SIG-M5 treated with dmso at 0.1 percent for 504 hours (cell line): ENCODE results near the gene DAPK1.
"Not testable (repeated sequence)": the region's sequence is repeated elsewhere in the genome, so short reads cannot be mapped to it uniquely, and the experiment has no call there.

Source experiments
- DNase-seq: peaks from one replicate; lab custom pipeline; 2025; ENCODE audit not compliant: unreplicated experiment; lab: John Stamatoyannopoulos, UW

DAPK1 gene

DNA sequence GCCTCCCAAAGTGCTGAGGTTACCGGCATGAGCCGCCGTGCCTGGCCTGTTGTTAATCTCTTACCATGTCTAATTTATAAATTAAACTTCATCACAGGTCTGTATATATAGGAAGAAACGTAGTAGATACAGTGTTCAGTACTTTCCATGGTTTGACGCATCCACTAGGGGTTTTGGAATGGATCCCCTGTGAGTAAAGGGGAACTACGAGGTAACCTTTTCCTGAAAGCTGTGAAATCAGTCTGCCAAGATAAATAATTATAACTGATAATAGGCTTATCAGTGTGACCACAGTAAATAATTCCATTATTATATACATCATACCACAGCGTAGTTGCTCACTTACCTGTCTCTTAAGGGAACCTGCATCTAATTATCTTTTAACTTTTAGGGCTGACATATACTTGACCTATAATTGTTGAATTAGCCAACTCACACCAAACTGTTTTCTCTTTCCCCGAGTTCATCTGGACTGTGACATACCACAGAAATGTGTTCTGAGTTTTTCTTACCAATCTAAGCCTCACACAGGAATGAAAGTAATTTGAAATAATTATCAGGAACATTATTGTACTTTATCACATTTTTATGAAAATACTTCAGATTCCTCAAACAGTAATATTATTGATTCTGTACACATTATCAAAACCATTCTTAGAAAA, 42.9 kb downstream of the DAPK1 start:
- DNase-seq: no peak

- no peak for DNase-seq
Measured at GRCh38 chr9:87541663-87542062, 44.0 kb downstream of the DAPK1 start.

GRCh38 chr9:87542141-87542540, 44.5 kb downstream of the DAPK1 start:
- no peak for DNase-seq

GRCh38 chr9:87543251-87543650, 45.6 kb downstream of the DAPK1 start:
- DNase-seq: no peak

DNA sequence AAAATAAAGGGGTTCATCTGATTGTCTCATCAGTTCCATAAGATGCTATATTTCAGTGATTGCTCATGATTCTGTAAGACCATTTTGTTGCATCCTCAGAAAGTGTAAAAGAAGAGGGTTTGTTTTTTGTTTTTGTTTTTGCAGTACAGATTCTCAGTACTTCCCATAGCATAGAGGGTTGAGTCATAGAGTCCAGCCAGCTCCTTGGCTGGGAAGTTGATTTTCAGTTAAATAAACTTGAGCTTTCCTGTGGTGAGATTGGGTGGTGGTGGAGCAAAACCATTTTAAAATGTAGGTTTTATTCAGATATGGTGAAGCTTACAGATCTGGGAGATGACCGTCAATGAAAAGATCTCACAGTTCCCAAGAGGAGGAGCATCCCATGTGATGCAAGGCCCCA, 48.2 kb downstream of the DAPK1 start:
- no peak for DNase-seq

DNA sequence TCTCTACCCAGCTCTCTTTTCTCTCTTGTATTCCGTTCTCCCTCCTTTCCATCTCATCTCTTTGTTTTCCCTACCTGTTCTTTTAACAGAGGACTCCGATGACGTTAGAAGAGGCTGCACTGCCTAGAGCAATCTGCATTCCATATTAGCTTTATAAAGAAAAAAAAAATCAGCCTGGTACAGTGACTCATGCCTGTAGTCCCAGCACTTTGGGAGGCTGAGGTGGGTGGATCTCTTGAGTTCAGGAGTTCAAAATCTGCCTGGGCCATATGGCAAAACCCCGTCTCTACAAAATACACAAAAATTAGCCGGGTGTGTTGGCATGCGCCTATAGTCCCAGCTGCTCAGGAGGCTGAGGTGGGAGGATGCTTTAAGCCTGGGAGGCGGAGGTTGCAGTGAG, 49.0 kb downstream of the DAPK1 start:
- DNase-seq: no peak

- peak; percentile 5 for DNase-seq
Measured at GRCh38 chr9:87547671-87548081, 50.0 kb downstream of the DAPK1 start.

GRCh38 chr9:87548159-87548558, 50.5 kb downstream of the DAPK1 start:
- no peak for DNase-seq

DNA sequence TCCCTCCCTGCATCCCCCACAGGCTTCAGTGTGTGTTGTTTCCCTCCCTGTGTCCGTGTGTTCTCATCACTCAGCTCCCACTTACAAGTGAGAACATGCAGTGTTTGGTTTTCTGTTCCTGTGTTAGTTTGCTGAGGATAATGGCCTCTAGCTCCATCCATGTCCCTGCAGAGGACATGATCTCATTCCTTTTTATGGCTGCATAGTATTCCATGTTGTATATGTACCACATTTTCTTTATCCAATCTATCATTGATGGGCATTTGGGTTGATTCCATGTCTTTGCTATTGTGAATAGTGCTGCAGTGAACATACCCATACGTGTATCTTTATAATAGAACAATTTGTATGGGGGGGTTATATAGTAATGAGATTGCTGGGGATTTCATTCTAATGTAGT, 51.4 kb downstream of the DAPK1 start:
- DNase-seq: not testable (repeated sequence)

DNA sequence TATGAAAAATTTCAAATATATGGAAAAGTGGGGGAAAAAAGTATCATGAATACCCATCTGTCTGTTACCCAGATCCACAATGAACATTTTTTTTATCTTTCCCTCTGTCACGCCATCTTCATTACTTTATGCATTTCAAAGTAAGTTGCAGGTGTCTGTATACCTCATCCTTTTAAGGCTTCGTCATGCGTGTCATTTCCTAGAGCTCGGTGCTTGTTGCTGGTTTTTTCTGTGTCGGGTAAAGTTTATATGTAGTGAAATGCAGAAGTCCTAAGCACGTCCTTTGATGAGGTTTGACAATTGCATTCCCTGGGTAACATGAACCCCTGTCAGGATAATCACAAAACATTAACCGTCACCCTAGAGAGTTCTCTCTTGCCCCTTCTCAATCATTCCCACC, 52.1 kb downstream of the DAPK1 start:
- no peak for DNase-seq

- DNase-seq: no peak
Measured at GRCh38 chr9:87550253-87550954, 52.7 kb downstream of the DAPK1 start.

GRCh38 chr9:87551772-87552217, 54.1 kb downstream of the DAPK1 start:
- DNase-seq: no peak

- DNase-seq: no peak
Measured at GRCh38 chr9:87554171-87554910, 56.7 kb downstream of the DAPK1 start.

DNA sequence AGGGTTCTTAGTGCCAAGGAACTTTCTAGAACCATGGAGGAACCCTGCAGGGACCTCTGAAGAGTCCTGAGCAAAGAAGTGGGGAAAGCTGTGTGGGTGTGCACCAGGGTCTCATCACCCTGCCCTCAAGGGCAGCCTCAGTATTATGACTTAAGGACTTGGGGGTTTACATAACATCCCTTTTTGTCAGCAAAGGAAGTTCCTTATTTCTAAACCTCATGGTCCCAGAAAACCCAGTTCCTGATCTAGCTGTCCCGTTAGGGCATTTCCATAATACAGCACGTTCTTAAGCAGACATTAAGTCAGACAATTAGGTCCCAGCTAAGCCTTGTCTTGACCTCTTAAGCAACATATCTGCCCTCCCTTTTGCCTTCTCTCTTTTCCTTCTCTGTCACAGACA, 57.3 kb downstream of the DAPK1 start:
- peak; percentile 23 for DNase-seq

DNA sequence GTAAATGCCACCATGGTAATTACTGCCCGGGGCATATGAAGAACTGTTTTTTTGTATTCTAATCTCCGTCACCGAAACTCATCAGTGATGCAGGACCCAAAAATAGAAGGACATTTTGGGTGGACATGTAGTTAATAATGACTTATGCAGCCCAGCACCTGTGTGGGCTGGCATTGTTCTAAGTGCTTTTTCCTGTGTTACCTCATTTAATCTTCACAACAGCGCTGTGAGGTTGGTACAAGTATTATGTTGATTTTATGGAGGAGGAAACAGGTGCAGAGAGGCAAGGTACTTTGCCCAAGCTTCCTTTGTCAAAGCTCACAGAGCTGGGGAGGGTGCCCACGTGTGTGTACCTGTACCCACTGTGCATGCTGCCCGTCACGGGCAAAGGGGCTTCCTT, 58.4 kb downstream of the DAPK1 start:
- no peak for DNase-seq

GRCh38 chr9:87556821-87557220, 59.2 kb downstream of the DAPK1 start:
- DNase-seq: no peak

DNA sequence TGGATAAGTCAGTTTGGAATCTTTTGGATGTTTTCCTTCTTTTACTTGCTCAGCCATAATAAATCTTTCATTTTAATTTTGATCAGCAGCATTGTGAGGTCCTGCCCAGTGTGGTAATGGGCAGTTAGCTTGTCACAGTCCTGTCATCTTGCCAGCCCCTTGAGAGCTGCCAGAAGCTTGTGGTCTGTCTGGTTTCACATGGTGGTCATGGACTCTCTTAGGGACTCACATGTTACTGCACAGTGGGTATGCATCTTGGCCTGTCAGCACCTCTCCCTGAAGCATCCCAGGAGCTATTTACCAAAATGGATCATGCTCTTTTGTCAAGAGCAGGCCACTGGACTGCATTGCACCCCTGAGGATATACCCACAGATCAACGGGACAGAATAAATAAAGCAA, 60.3 kb downstream of the DAPK1 start:
- DNase-seq: no peak

DNA sequence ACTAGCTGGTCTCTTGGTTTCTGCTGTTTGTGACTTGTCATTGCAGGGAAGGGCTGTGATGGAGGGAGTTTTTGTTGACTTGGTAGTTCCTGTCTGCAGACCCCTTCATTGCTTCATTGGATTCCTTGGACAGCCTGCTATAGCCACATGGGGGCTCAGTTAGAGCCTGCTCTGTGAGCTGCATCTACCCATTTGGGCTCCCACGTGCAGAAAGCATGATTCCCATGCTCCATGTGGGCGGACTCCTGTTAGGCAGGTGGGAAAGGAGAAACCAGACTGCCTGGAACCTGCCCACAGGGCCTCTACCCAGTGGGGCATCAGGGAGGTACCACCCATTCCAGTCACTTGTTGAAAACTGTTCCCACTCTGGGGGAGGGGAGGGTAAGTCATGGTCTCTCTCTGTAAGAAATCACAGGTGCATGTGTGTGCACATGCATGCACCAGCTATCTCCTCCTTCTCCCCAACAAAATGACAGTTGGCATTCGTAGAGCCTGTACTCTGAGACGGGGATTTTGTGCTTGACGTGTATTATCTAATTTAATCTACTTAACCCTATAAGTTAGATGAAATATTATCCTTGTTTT, 61.0 kb downstream of the DAPK1 start:
- no peak for DNase-seq

GRCh38 chr9:87562062-87562461, 64.4 kb downstream of the DAPK1 start:
- DNase-seq: no peak

DNA sequence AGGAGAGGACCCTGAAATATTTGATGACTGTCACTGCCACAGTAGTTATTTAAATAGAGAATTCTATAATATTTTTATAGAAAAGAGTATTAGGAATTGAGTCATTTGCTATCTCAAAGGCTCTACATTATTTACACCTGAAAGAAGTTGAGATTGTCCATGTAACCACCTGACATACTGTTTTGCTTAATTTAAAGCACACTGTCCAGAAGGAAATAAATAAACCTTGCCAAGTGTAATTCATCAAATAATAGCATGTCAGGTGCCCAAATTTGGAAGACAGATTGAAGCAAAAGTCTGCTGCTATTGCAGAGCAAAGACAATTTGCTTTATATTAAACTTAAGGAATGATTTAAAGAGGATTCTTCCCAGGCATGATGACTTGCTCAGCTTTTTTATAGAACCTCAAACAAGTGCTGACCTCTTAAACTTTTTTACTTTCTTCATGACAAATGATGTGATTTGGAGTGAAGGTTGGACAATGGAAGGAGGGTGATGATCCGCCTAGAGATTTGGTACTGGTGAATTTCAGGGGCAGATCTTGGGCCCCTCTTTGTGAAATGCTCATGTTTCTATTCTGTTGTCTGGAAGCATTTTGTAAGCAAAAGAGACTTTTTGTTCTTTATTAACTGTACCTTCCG, 65.0 kb downstream of the DAPK1 start:
- no peak for DNase-seq

GRCh38 chr9:87564111-87564510, 66.4 kb downstream of the DAPK1 start:
- no peak for DNase-seq
